ENCODE results near the gene DTHD1. TPM values are rescaled to one million over a fixed set of nuclear protein-coding genes. Genes with fewer than 3 reads are reported as not detected.

DTHD1 gene
- total RNA-seq, 2 experiments from 2014 or later = 0.12 TPM; not detected in 1

DNA sequence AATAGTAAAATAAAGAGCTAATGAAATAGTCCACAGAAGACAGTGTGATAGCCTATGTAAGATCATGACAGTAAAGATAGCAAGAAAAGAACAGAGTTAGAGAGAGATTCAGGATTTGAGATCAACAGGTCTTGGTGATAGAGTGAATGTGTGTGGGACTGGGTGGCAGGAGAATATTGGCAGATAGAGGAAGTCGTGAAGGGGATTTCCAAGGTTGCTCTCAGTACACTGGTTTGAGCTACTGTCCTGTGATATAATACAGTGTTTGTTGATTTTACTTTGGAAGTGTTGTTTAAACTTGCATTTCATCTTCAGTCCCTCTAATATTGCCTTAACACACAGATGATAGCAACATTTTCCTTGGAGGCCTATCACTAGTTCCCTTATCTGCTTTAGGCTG is 44.1 kb downstream of the DTHD1 start:
- Mint-ChIP-seq H3K9me3 (peaks cover 2% of the 10 kb centered on the region), H3K4me3 (no peak overlapping the region), H3K27ac (peak overlapping the region; percentile 19), H3K27me3 (no peaks in the 10 kb centered on the region), H3K4me1 (peaks cover 51% of the 10 kb centered on the region), H3K36me3 (ENCODE audit: low read depth) (no peaks in the 10 kb centered on the region)
- POLR2A ChIA-PET = no interaction called here
- CTCF ChIA-PET = interaction anchor here (0.9 to 2.5 kb wide), 2 partner anchors 9 to 11 kb away, joined by 5 to 12 read pairs; no protein-coding TSS in a partner anchor
- DNase-seq = no peak

DNA sequence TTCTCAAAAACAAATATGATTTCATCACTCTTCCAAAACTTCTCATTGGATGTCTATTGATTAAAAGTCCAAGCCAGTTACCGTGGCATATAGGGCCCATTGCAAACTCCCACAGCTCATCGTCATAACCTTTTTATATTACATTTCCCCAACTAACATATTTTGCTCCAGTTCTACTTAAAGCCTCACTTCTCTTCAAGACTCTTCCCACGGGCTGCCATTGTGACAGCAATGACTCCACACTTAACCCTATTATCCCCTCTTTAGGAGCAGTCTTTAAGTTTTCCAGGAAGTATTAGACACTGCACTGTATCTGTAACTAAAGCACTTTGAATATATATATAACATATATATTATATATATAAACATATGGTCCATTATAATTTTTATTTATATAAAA is 44.5 kb downstream of the DTHD1 start:
- no peaks in the 10 kb centered on the region for H3K36me3 Mint-ChIP-seq (ENCODE audit: low read depth)
- H3K4me3 Mint-ChIP-seq = no peak overlapping the region
- CTCF ChIA-PET = interaction anchor here (1.0 to 2.5 kb wide), 2 partner anchors 9 to 11 kb away, joined by 4 to 12 read pairs; no protein-coding TSS in a partner anchor
- POLR2A ChIA-PET = interaction anchor here (0.6 kb wide), 1 partner anchor 39 kb away, joined by 4 read pairs; no protein-coding TSS in a partner anchor
- H3K9me3 Mint-ChIP-seq = peaks cover 2% of the 10 kb centered on the region
- H3K27me3 Mint-ChIP-seq = no peaks in the 10 kb centered on the region
- H3K4me1 Mint-ChIP-seq = peaks cover 47% of the 10 kb centered on the region
- no peak for DNase-seq
- peak overlapping the region; percentile 3 for H3K27ac Mint-ChIP-seq

DNA sequence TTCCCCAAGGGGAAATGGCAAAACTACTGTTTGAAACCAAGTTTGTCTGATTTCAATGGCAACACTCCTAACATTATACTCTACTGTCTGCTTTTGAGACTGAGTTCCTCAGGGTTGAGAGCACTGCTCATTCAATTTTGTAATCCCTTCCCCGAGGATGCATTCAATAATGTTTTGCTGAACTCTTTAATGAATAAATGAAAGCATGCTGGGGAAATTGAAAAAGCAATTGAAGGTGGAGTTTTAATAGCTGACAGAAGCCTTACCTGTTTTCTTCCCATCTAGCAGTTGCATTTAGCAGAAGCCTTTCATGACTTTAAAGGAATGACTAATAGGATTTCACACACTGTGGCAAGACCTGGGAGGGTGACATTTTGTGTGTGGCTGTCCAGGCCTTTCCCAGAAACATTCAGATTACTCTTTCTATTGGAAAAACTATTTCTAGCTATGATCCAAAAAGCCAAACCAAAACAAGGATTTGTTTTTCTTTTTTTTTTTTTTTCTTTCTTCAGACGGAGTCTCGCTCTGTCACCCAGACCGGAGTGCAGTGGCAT is 45.1 kb downstream of the DTHD1 start:
- POLR2A ChIA-PET = interaction anchor here (0.6 kb wide), 1 partner anchor 40 kb away, joined by 4 read pairs; no protein-coding TSS in a partner anchor
- Mint-ChIP-seq H3K4me1 (peaks cover 42% of the 10 kb centered on the region), H3K36me3 (ENCODE audit: low read depth) (no peaks in the 10 kb centered on the region), H3K27ac (no peak overlapping the region), H3K9me3 (peaks cover 2% of the 10 kb centered on the region), H3K4me3 (no peak overlapping the region), H3K27me3 (no peaks in the 10 kb centered on the region)
- CTCF ChIA-PET = interaction anchor here (0.6 to 1.0 kb wide), 4 partner anchors 12 to 71 kb away, joined by 3 to 4 read pairs (median 3); no protein-coding TSS in a partner anchor
- no peak for DNase-seq

DNA sequence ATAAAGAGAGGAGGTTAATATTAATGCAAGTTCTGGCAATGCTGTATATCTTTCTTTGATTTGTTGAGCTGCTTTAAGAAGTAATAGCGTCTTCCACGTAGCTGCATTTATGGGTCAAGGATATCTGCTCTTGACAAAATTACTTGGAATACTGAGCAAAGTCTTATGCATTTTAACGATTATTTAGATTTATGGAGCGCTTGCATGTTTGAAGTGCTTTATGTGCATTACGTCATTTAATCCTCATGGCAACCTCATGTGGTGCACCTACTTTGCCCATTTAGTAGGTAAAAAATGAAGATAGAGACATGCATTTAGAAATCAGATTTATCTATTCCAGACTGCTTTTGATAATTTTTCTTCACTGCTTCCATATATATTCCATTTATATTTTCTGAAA is 46.0 kb downstream of the DTHD1 start:
- Mint-ChIP-seq H3K27ac (no peak overlapping the region), H3K4me3 (no peak overlapping the region), H3K27me3 (no peaks in the 10 kb centered on the region), H3K36me3 (ENCODE audit: low read depth) (no peaks in the 10 kb centered on the region), H3K9me3 (peaks cover 2% of the 10 kb centered on the region), H3K4me1 (peaks cover 36% of the 10 kb centered on the region)
- CTCF ChIA-PET = interaction anchor here (1.0 to 1.9 kb wide), 2 partner anchors 16 to 42 kb away, joined by 3 to 5 read pairs; no protein-coding TSS in a partner anchor
- no peak for DNase-seq
- POLR2A ChIA-PET = no interaction called here

DNA sequence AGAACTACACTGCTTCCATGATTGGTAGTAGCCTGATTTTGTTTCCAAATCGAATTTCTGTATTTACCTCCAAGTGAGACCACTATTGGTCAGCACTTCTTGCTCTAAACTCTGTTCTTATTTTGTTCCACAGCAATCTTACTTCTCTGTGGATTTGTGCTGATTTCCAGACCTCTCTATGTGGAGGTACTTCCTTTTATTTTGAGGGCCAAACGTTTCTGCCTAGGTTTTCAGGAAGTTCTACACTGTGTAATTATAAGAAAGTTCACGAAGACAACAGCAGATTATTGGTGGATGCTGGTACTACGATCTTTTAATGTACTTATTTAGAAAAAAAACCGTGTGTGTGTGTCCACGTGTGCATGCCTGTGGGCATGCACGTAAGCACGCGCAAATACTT is 46.7 kb downstream of the DTHD1 start:
- POLR2A ChIA-PET = no interaction called here
- Mint-ChIP-seq H3K4me1 (peaks cover 34% of the 10 kb centered on the region), H3K4me3 (no peak overlapping the region), H3K27me3 (no peaks in the 10 kb centered on the region), H3K36me3 (ENCODE audit: low read depth) (no peaks in the 10 kb centered on the region), H3K9me3 (peaks cover 2% of the 10 kb centered on the region), H3K27ac (no peak overlapping the region)
- CTCF ChIA-PET = interaction anchor here (1.7 to 1.9 kb wide), 2 partner anchors 16 to 42 kb away, joined by 5 to 6 read pairs; no protein-coding TSS in a partner anchor
- DNase-seq = no peak

DNA sequence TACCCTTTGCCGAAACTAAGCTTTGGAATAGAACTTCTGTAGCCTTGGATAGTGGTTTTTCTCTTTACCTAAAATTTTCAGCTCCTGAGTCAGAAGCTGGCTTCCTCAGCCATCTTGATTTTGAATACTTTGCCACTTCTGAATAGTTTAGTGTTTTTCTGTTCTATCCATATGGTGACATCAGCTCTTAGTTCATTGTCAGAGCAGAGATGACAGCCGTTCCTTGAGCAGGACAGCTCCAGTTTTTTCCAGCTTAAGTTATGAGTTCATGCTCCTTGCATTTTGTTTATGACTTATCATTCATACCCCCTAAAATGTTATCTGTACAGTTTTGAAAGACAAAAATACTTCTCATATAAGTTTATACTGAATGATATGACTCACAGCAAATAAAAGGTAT is 47.8 kb downstream of the DTHD1 start:
- DNase-seq = no peak
- peaks cover 2% of the 10 kb centered on the region for H3K9me3 Mint-ChIP-seq
- H3K4me3 Mint-ChIP-seq = no peak overlapping the region
- H3K36me3 Mint-ChIP-seq (ENCODE audit: low read depth) = no peaks in the 10 kb centered on the region
- H3K27ac Mint-ChIP-seq = no peak overlapping the region
- no peaks in the 10 kb centered on the region for H3K27me3 Mint-ChIP-seq
- peaks cover 29% of the 10 kb centered on the region for H3K4me1 Mint-ChIP-seq
- POLR2A ChIA-PET = interaction anchor here (0.6 kb wide), 1 partner anchor 290 kb away, joined by 3 read pairs; no protein-coding TSS in a partner anchor
- CTCF ChIA-PET = interaction anchor here (1.3 to 1.9 kb wide), 5 partner anchors 12 to 63 kb away, joined by 3 to 6 read pairs (median 4); no protein-coding TSS in a partner anchor

DNA sequence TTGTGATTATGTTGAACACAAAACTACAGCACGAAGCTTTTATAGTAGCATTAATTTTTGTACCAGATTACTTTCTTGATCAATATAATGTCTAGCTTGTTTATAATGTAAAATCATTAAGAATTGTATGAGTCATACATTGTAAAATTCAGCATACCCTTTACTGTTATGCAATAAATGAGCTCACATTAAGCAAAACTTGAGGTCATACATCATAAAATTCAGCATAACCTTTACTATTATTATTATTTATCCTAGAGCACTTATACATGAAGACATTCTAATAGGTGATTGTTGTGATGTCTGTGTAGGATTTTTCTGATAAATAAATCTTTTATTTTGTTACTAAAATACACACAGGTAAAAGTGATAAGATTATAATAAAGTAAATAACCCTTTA is 49.4 kb downstream of the DTHD1 start:
- CTCF ChIA-PET = interaction anchor here (0.5 to 1.9 kb wide), 6 partner anchors 9 to 1848 kb away, joined by 3 to 5 read pairs (median 3); no protein-coding TSS in a partner anchor
- Mint-ChIP-seq H3K27ac (no peak overlapping the region), H3K9me3 (no peaks in the 10 kb centered on the region), H3K4me3 (no peak overlapping the region), H3K36me3 (ENCODE audit: low read depth) (no peaks in the 10 kb centered on the region), H3K4me1 (peaks cover 16% of the 10 kb centered on the region), H3K27me3 (no peaks in the 10 kb centered on the region)
- DNase-seq = no peak
- POLR2A ChIA-PET = no interaction called here

DNA sequence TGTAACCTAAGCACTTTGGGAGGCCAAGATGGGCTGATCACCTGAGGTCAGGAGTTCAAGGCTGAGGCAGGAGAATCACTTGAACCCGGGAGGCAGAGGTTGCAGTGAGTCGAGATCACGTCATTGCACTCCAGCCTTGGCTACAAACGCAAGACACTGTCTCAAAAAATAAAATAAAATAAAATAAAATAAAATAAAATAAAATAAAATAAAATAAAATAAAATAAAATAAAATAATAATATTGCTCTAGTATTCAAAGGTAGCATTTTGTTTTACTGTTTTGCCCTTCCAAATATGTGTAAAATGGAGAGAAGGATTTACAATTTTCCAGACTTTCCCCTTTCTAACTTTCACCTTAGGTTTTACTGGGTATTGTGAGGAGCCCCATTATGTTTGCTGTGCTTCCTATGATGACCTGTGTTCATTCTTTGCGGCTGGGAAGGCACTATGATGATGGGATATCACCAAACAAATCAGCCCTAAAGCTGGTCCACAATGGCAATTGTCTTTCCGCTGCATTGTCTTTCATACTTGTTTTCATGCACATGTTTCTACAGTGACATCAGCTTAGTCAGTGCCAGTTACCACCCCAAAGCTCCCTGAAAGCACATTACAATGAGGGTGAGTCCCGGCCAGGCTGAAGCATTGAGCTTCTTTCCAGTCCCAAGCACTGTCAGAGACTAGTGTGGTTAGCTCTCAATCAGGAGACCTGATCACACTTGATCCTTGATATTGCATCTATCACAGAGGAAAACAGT is 50.8 kb downstream of the DTHD1 start:
- H3K36me3 Mint-ChIP-seq (ENCODE audit: low read depth) = no peaks in the 10 kb centered on the region
- peaks cover 23% of the 10 kb centered on the region for H3K4me1 Mint-ChIP-seq
- H3K27ac Mint-ChIP-seq = no peak overlapping the region
- H3K4me3 Mint-ChIP-seq = no peak overlapping the region
- ChIA-PET CTCF (interaction anchor here (1.0 to 3.5 kb wide), 4 partner anchors 12 to 88 kb away, joined by 3 to 13 read pairs (median 4); partner anchors contain the start of gene ARAP2), POLR2A (interaction anchor here (1.3 kb wide), 1 partner anchor 88 kb away, joined by 10 read pairs; the partner anchor contains the start of gene ARAP2)
- DNase-seq = no peak
- H3K27me3 Mint-ChIP-seq = no peaks in the 10 kb centered on the region
- H3K9me3 Mint-ChIP-seq = no peaks in the 10 kb centered on the region

DNA sequence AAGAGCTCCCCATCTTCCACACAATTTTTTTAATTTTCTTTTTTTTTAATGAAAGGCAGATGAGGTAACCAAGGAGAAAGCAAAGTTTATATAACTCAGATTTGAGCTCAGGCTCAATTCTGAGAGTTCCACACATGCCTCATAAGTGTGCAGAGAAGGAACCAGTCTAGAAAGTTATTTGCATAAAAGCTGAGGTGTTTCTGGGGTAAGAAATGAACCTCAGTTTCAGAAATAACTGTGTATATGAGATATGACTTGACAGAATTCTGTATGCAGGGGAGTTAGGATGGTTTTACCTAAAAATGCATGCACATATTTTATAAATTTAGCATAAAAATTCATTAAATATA is 51.3 kb downstream of the DTHD1 start:
- ChIA-PET POLR2A (interaction anchor here (1.3 kb wide), 1 partner anchor 88 kb away, joined by 10 read pairs; the partner anchor contains the start of gene ARAP2), CTCF (interaction anchor here (1.0 to 3.5 kb wide), 4 partner anchors 11 to 89 kb away, joined by 3 to 13 read pairs (median 4); partner anchors contain the start of gene ARAP2)
- Mint-ChIP-seq H3K4me1 (peaks cover 25% of the 10 kb centered on the region), H3K9me3 (no peaks in the 10 kb centered on the region), H3K36me3 (ENCODE audit: low read depth) (no peaks in the 10 kb centered on the region), H3K27ac (no peak overlapping the region), H3K27me3 (no peaks in the 10 kb centered on the region), H3K4me3 (no peak overlapping the region)
- no peak for DNase-seq

DNA sequence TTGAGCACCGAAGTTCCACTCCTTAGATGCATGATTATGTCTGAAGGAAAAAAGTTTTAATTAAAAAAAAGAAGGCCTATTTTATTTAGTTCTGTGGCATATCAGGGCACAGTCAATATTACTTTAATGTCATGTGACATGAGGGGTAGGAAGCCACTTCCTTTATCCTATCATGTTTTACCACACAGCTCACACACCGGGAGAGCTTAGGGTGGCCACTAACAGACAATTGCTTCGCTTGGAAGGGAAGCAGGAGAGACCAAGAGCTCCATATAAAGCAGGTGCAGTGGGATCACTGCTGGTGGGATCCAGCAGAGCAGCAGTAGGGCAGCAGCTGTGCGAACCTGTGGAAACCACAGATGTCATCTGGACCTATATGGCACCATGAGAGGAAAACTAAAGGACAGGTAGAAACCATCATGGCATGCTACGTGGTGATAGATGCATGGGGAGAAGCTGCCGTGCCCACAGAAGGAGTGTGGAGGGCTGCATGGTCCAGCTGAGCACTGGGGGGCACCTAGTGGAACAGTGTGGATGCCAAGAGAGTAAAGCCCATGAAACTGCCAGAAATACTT is 52.0 kb downstream of the DTHD1 start:
- Mint-ChIP-seq H3K4me3 (no peak overlapping the region), H3K36me3 (ENCODE audit: low read depth) (no peaks in the 10 kb centered on the region), H3K27me3 (no peaks in the 10 kb centered on the region), H3K4me1 (peaks cover 26% of the 10 kb centered on the region), H3K27ac (no peak overlapping the region), H3K9me3 (no peaks in the 10 kb centered on the region)
- no peak for DNase-seq
- ChIA-PET CTCF (interaction anchor here (0.9 to 3.5 kb wide), 6 partner anchors 9 to 89 kb away, joined by 3 to 13 read pairs (median 4); partner anchors contain the start of genes ARAP2 and DTHD1), POLR2A (interaction anchor here (1.3 kb wide), 1 partner anchor 89 kb away, joined by 10 read pairs; the partner anchor contains the start of gene ARAP2)

DNA sequence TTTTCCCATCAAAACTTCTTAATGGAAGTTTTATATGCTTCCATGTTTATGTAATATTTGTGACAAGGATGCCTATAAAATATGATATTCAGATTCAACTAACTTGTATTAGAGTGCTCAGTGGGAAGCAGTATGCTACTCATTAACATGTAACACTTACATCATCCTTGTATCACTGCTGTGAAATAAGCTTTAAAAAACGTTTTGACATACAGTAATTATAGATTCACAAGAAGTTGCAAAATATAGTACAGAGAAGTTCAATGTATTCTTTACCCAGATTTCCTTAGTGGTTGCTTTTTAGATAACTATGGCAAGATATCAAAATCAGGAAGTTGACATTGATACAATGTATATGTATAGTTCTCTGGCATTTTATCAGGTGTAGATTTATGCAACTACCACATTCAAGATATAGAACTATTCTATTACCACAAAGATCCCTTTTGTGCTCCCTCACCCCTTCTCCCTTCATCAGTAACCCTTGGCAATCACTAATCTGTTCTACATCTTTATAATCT is 56.3 kb downstream of the DTHD1 start:
- Mint-ChIP-seq H3K36me3 (ENCODE audit: low read depth) (no peaks in the 10 kb centered on the region), H3K4me3 (no peak overlapping the region), H3K27ac (no peak overlapping the region), H3K4me1 (peaks cover 20% of the 10 kb centered on the region), H3K9me3 (no peaks in the 10 kb centered on the region), H3K27me3 (no peaks in the 10 kb centered on the region)
- POLR2A ChIA-PET = no interaction called here
- no peak for DNase-seq
- CTCF ChIA-PET = interaction anchor here (1.7 kb wide), 1 partner anchor 25 kb away, joined by 3 read pairs; no protein-coding TSS in a partner anchor

DNA sequence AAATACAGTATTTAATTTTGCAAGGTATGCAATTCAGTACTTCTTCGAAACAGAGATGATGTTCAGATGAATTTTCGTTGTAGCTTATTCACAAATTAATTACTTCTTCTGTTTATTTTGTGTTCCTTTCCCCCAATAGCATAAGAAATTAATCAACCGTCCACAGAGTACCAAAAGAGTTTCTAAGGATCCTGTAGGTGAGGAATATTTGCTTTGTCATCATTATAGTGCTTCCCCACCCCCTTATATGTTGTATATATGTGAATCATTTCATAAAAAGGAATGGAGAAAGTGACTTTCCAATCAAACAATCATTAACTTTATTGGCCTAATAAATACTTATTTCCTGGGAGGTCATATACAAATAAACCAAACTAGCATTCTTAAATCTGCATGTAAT is 57.6 kb downstream of the DTHD1 start:
- Mint-ChIP-seq H3K27me3 (no peaks in the 10 kb centered on the region), H3K27ac (no peak overlapping the region), H3K36me3 (ENCODE audit: low read depth) (no peaks in the 10 kb centered on the region), H3K4me1 (peaks cover 13% of the 10 kb centered on the region), H3K9me3 (no peaks in the 10 kb centered on the region), H3K4me3 (no peak overlapping the region)
- ChIA-PET POLR2A (interaction anchor here (0.7 kb wide), 1 partner anchor 848 kb away, joined by 3 read pairs; no protein-coding TSS in a partner anchor), CTCF (interaction anchor here (2.9 kb wide), 1 partner anchor 11 kb away, joined by 12 read pairs; no protein-coding TSS in a partner anchor)
- no peak for DNase-seq
